T-helper 17 cell (primary cell): ENCODE measurements around the gene ACER1. TPM values are rescaled to one million over a fixed set of nuclear protein-coding genes. Genes with fewer than 3 reads are reported as not detected.
A peak's percentile ranks its signal among the peaks of the same experiment; 100 is the strongest.
"Not testable (repeated sequence)": the region's sequence is repeated elsewhere in the genome, so short reads cannot be mapped to it uniquely, and the experiment has no call there.

ENCODE experiments used
- ATAC-seq: fragments of 150-1000 bp; cut with Tn5 transposase; 2 replicates; pipeline ENCODE4 v1.10.0; 2021; ENCODE audit warnings: mild to moderate bottlenecking, moderate library complexity
- DNase-seq, 3 donors: peaks; one replicate each; pipeline versions ENCODE4 v3.0.0 to v3.0.0-alpha.2; 2020 to 2021
- H3K9me3 ChIP-seq: one replicate; pipeline ENCODE4 v1.7.0; 2013; ENCODE audit warnings: low read length, mild to moderate bottlenecking; ENCODE audit not compliant: control insufficient read depth, poor library complexity, severe bottlenecking
- H3K27ac Mint-ChIP-seq: one replicate; pipeline ENCODE4 v1.8.0; 2022; ENCODE audit warnings: mild to moderate bottlenecking, moderate library complexity, mixed read lengths
- H3K27me3 Mint-ChIP-seq: one replicate; pipeline ENCODE4 v1.8.0; 2022; ENCODE audit warnings: mixed read lengths
- H3K36me3 Mint-ChIP-seq: one replicate; pipeline ENCODE4 v1.8.0; 2022; ENCODE audit warnings: low read depth, mixed read lengths
- H3K4me1 Mint-ChIP-seq: one replicate; pipeline ENCODE4 v1.8.0; 2022; ENCODE audit warnings: mild to moderate bottlenecking, mixed read lengths
- H3K4me3 Mint-ChIP-seq: one replicate; pipeline ENCODE4 v1.8.0; 2022; ENCODE audit warnings: mild to moderate bottlenecking, moderate library complexity, mixed read lengths
- total RNA-seq, 4 donors: library from RNA in 2 of 4; stranded (reverse) in 2 of 4; gene quantifications; one replicate each; pipeline ENCODE4 v1.2.3 and lab custom pipeline; 2022 to 2026

Gene ACER1
- total RNA-seq, 2 donors from 2014 or later = 0.99 to 1.5 TPM

GRCh38 chr19:6298413-6298812, 35.0 kb downstream of the ACER1 start:
- Mint-ChIP-seq H3K27me3 (peaks cover 14% of the 10 kb centered on the region), H3K4me3 (no peak overlapping the region), H3K36me3 (no peaks in the 10 kb centered on the region), H3K4me1 (peaks cover 3% of the 10 kb centered on the region), H3K27ac (no peak overlapping the region)
- DNase-seq (no peak), ATAC-seq (no peak)
- peaks cover 5% of the 10 kb centered on the region for H3K9me3 ChIP-seq

GRCh38 chr19:6297202-6297601, 36.2 kb downstream of the ACER1 start:
- H3K9me3 ChIP-seq = peaks cover 12% of the 10 kb centered on the region
- Mint-ChIP-seq H3K4me1 (peaks cover 3% of the 10 kb centered on the region), H3K27ac (no peak overlapping the region), H3K36me3 (no peaks in the 10 kb centered on the region), H3K4me3 (no peak overlapping the region), H3K27me3 (peaks cover 14% of the 10 kb centered on the region)
- DNase-seq (no peak), ATAC-seq (no peak)

- ATAC-seq (no peak), DNase-seq (no peak)
- no peaks in the 10 kb centered on the region for H3K36me3 Mint-ChIP-seq
- H3K4me3 Mint-ChIP-seq = no peak overlapping the region
- no peaks in the 10 kb centered on the region for H3K4me1 Mint-ChIP-seq
- no peak overlapping the region for H3K27ac Mint-ChIP-seq
- H3K9me3 ChIP-seq = peaks cover 20% of the 10 kb centered on the region
- H3K27me3 Mint-ChIP-seq = peaks cover 9% of the 10 kb centered on the region
These were observed 41.4 kb downstream of the ACER1 start for GRCh38 chr19:6292006-6292405.

- no peaks in the 10 kb centered on the region for H3K4me1 Mint-ChIP-seq
- H3K36me3 Mint-ChIP-seq = no peaks in the 10 kb centered on the region
- no peaks in the 10 kb centered on the region for H3K27me3 Mint-ChIP-seq
- DNase-seq (no peak), ATAC-seq (no peak)
- no peak overlapping the region for H3K4me3 Mint-ChIP-seq
- H3K9me3 ChIP-seq = peaks cover 19% of the 10 kb centered on the region
- no peak overlapping the region for H3K27ac Mint-ChIP-seq
These were observed 44.7 kb downstream of the ACER1 start for GRCh38 chr19:6288737-6289136.

- Mint-ChIP-seq H3K36me3 (no peaks in the 10 kb centered on the region), H3K4me3 (no peak overlapping the region), H3K27me3 (no peaks in the 10 kb centered on the region), H3K27ac (no peak overlapping the region), H3K4me1 (no peaks in the 10 kb centered on the region)
- DNase-seq = no peak
- peaks cover 8% of the 10 kb centered on the region for H3K9me3 ChIP-seq
- no peak for ATAC-seq
These were observed 46.0 kb downstream of the ACER1 start for GRCh38 chr19:6287269-6287885.

- Mint-ChIP-seq H3K4me1 (no peaks in the 10 kb centered on the region), H3K4me3 (no peak overlapping the region), H3K27me3 (no peaks in the 10 kb centered on the region), H3K27ac (no peak overlapping the region), H3K36me3 (no peaks in the 10 kb centered on the region)
- ATAC-seq (no peak), DNase-seq (no peak)
- peaks cover 4% of the 10 kb centered on the region for H3K9me3 ChIP-seq
These were observed 46.7 kb downstream of the ACER1 start for GRCh38 chr19:6286676-6287075.

GRCh38 chr19:6282393-6282792, 51.0 kb downstream of the ACER1 start:
- not testable (repeated sequence) for H3K27ac Mint-ChIP-seq, H3K27me3 Mint-ChIP-seq, ATAC-seq, DNase-seq, H3K36me3 Mint-ChIP-seq, H3K9me3 ChIP-seq, H3K4me3 Mint-ChIP-seq
- H3K4me1 Mint-ChIP-seq = peaks cover 19% of the 10 kb centered on the region

GRCh38 chr19:6279931-6280591, 53.4 kb downstream of the ACER1 start, which contains the start of gene MLLT1:
MLLT1 (minus strand) TSS chr19:6279975; CDS start chr19:6279784, 191 bp downstream.
- H3K4me3 Mint-ChIP-seq = peak within 1 kb of the TSS; percentile 95
- no peaks in the 10 kb centered on the region for H3K9me3 ChIP-seq
- peak; percentile 93 for ATAC-seq
- peaks cover 24% of the 10 kb centered on the region for H3K4me1 Mint-ChIP-seq
- peak within 1 kb of the TSS; percentile 95 for H3K27ac Mint-ChIP-seq
- H3K36me3 Mint-ChIP-seq = no peaks in the 10 kb centered on the region
- no peaks in the 10 kb centered on the region for H3K27me3 Mint-ChIP-seq
- DNase-seq = peak; percentile 90 to 92 (median 91)

GRCh38 chr19:6279620-6279930, 53.8 kb downstream of the ACER1 start:
- Mint-ChIP-seq H3K4me1 (peaks cover 26% of the 10 kb centered on the region), H3K36me3 (no peaks in the 10 kb centered on the region)

GRCh38 chr19:6278740-6279619, 54.4 kb downstream of the ACER1 start:
- DNase-seq (no peak), ATAC-seq (no peak)
- Mint-ChIP-seq H3K27me3 (no peaks in the 10 kb centered on the region), H3K36me3 (no peaks in the 10 kb centered on the region), H3K4me3 (peak overlapping the region; percentile 95), H3K27ac (peak overlapping the region; percentile 95), H3K4me1 (peaks cover 27% of the 10 kb centered on the region)
- H3K9me3 ChIP-seq = no peaks in the 10 kb centered on the region

More at GRCh38 chr19:6279620-6279930, 53.8 kb downstream of the ACER1 start:
- peak overlapping the region; percentile 95 for H3K27ac Mint-ChIP-seq
- H3K27me3 Mint-ChIP-seq = no peaks in the 10 kb centered on the region
- ATAC-seq (peak; percentile 53), DNase-seq (no peak)
- peak overlapping the region; percentile 84 for H3K4me3 Mint-ChIP-seq
- no peaks in the 10 kb centered on the region for H3K9me3 ChIP-seq

GRCh38 chr19:6278051-6278450, 55.4 kb downstream of the ACER1 start:
- peak overlapping the region; percentile 95 for H3K4me3 Mint-ChIP-seq

GRCh38 chr19:6276447-6276846, 57.0 kb downstream of the ACER1 start:
- peaks cover 42% of the 10 kb centered on the region for H3K4me1 Mint-ChIP-seq
- ATAC-seq (no peak), DNase-seq (no peak)
- no peak overlapping the region for H3K4me3 Mint-ChIP-seq
- no peaks in the 10 kb centered on the region for H3K36me3 Mint-ChIP-seq
- H3K27ac Mint-ChIP-seq = peak overlapping the region; percentile 11
- no peaks in the 10 kb centered on the region for H3K27me3 Mint-ChIP-seq
- no peaks in the 10 kb centered on the region for H3K9me3 ChIP-seq

More at GRCh38 chr19:6278051-6278450, 55.4 kb downstream of the ACER1 start:
- no peak for ATAC-seq
- peak overlapping the region; percentile 95 for H3K27ac Mint-ChIP-seq
- H3K9me3 ChIP-seq = no peaks in the 10 kb centered on the region
- H3K27me3 Mint-ChIP-seq = no peaks in the 10 kb centered on the region
- DNase-seq = no peak
- no peaks in the 10 kb centered on the region for H3K36me3 Mint-ChIP-seq
- peaks cover 33% of the 10 kb centered on the region for H3K4me1 Mint-ChIP-seq

GRCh38 chr19:6275170-6275744, 58.2 kb downstream of the ACER1 start:
- Mint-ChIP-seq H3K4me1 (peaks cover 52% of the 10 kb centered on the region), H3K27ac (peak overlapping the region; percentile 65), H3K4me3 (no peak overlapping the region), H3K27me3 (no peaks in the 10 kb centered on the region), H3K36me3 (no peaks in the 10 kb centered on the region)
- no peaks in the 10 kb centered on the region for H3K9me3 ChIP-seq
- DNase-seq (no peak), ATAC-seq (no peak)
